Measurements from ENCODE around the gene NCAPD2.
A peak's percentile ranks its signal among the peaks of the same experiment; 100 is the strongest.
"Not testable (repeated sequence)": the region's sequence is repeated elsewhere in the genome, so short reads cannot be mapped to it uniquely, and the experiment has no call there.

NCAPD2 gene

DNA sequence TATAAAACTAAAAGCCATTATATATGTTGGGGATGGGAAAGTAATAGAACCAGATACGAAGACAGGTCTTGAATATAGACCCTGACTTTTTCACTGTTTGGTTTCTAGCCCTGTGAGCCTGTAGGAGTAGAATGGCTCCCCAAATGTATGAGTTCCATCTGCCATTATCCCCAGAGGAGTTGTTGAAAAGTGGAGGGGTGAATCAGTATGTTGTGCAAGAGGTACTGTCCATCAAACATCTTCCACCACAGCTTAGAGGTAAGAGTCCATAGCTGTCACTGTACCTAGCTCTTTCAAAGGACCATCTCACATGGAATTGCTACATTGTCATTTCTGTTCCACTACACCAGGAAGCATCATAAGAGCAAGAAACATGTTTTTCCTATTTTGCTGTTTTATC is 1.1 kb downstream of the NCAPD2 start:
- DNase-seq: no peak

DNA sequence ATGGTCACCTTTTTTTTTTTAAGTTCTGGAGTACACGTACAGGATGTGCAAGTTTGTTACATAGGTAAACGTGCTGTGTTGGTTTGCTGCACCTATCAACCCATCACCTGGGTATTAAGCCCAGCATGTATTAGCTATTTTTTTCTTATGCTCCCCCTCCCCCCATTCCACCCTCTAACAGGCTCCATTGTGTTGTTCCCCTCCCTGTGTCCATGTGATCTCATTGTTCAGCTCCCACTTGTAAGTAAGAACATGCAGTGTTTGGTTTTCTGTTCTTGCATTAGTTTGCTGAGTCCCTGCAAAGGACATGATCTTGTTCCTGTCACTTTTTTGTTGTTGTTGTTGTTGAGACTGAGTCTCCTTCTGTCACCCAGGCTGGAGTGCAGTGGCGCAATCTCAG is 3.4 kb downstream of the NCAPD2 start:
- DNase-seq: not testable (repeated sequence)

DNA sequence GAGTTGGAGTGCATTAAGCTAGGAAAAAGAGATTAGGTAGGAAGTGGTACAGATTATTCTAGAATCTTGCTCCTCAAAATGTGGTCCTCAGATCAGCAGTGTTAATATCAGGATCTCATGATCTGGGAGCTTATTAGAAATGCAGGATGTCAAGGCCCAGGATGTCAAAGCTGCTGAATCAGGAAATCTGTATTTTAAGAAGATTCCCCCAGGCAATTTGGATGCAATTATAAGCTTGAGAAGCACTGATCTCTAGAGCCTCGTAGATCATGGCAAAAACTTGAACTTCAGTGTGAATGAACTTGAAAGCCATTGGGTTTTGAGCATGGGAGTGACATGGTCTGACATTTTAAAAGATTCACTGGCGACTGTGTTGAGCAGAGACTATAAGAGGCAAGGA is 6.6 kb downstream of the NCAPD2 start:
- DNase-seq: no peak

DNA sequence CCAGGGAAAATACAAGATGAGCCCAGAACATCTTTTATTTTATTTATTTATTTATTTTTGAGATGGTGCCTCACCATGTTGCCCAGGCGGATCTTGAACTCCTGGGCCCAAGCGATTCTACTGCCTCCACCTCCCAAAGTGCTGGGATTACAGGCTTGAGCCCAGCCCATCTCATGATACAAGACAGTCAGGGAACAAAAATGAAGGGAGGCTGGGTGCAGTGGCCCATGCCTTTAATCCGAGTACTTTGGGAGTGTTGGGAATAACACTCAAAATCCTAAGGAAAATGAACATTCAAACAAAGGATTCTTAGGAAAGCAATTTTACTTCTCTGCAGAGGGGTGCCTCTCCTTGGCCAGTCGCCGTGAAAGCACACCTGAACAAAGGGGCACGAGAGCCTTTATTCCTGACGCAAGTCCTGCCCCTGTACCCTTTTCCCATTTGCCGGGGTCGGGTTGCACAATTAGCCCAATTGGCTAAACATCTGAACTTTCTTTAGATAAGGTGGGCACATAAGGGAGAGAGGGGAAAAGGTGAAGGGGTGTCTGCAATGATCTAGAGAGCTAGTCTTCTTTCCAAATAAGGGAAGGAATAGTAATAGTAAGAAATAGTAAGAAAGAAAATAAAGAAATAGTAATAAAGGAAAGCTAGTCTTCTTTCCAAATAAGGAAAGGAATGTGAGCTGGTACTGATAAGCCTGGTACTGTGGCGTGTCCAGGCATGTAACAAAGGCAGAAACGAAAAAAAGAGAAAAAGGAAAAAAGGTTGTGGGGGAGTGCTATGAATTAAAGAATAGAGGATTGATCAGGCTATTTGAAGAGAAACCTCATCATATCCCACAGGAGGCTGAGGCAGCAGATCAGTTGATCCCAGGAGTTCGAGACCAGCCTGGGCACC is 13.4 kb downstream of the NCAPD2 start:
- DNase-seq: no peak

DNA sequence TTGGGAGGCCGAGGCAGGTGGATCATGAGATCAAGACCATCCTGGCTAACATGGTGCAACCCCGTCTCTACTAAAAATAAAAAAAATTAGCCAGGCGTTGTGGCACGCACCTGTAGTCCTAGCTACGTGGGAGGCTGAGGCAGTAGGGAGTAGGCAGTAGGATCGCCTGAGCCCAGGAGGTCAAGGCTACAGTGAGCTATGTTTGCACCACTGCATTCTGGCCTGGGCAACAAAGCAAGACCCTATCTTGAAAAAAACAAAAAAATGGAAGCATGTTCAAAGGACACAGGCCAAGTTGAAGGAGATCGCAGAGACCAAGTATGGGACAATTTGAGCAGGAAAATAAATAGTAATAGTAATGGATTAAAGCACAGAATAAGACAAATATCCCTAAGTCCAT is 14.2 kb downstream of the NCAPD2 start:
- DNase-seq: no peak

DNA sequence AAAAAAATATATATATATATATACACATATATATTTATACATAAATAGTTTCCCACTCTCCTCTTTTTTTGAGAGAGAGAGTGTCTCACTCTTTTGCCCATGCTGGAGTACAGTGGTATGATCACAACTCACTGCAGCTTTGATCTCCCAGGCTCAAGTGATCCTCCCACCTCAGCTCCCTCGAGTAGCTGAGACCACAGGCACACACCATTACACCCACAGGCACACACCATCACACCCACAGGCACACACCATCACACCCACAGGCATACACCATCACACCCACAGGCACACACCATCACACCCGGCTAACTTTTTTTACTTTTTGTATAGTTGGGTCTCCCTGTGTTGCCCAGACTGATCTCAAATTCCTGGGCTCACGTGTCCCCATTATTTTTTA is 26.3 kb downstream of the NCAPD2 start:
- no peak for DNase-seq

DNA sequence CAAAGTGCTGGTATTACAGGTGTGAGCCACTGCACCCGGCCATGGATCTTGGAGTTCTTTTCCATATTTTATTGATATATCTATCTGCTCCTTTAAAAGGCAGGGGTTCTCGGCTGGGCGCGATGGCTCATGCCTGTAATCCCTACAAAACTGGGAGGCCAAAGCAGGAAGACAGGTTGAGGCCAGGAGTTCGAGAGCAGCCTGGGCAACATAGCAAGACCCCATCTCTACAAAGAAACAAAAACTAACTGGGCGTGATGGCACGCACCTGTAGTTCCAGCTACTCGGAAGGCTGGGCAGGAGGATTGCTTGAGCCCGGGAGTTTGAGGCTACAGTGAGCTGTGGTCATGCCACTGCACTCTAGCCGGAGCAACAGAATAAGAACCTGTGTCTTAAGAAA is 28.3 kb downstream of the NCAPD2 start:
- no peak for DNase-seq

DNA sequence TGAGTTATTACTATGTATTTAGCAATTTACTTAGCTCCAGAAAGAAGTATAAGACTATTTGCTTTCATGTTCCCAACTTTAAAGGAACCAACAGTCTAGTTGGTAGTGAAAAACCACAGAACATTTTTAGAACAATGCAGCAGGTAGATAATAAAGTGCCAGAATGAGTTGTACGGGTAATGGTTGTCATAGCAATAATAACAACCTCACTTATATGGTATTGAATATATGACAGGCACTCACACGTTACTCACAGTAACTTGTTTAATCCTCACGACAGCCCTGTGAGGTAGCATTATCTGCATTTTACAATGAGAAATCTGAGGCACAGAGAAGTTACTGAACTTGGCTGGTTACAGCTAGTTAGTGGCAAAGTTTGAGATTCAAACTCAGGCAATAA is 29.8 kb downstream of the NCAPD2 start:
- DNase-seq: no peak

DNA sequence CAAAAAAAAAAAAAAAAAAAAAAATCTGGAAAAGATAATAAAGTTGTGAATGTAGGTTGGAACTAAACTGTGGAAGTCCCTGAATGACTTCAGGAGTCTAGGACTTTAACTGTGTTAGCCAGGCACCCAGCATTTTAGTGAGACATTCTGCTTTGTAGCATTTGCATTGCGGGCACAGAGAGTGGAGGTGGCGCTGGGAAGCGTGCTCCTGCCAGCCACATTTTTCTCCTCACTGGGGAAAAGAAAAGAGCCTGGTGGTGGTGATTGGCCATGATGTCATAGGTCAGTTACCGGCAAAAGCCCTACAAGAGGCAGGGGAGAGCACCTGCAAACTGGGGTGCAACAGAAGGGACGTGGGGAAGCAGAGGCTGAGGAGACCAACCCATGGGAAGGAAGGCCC is 30.7 kb downstream of the NCAPD2 start:
- no peak for DNase-seq

DNA sequence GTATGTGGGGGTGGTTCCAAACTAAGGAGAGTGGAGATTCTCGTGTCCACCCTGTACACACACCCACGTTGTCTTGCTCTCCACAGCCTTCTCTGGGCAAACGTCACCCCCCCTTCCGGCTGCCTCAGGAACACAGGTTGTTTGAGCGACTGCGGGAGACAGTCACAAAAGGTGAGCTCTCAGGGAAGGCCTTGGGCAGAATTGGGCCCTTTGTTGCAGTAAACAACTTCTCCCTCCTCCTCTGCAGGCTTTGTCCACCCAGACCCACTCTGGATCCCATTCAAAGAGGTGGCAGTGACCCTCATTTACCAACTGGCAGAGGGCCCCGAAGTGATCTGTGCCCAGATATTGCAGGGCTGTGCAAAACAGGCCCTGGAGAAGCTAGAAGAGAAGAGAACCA is 32.3 kb downstream of the NCAPD2 start:
- no peak for DNase-seq

DNA sequence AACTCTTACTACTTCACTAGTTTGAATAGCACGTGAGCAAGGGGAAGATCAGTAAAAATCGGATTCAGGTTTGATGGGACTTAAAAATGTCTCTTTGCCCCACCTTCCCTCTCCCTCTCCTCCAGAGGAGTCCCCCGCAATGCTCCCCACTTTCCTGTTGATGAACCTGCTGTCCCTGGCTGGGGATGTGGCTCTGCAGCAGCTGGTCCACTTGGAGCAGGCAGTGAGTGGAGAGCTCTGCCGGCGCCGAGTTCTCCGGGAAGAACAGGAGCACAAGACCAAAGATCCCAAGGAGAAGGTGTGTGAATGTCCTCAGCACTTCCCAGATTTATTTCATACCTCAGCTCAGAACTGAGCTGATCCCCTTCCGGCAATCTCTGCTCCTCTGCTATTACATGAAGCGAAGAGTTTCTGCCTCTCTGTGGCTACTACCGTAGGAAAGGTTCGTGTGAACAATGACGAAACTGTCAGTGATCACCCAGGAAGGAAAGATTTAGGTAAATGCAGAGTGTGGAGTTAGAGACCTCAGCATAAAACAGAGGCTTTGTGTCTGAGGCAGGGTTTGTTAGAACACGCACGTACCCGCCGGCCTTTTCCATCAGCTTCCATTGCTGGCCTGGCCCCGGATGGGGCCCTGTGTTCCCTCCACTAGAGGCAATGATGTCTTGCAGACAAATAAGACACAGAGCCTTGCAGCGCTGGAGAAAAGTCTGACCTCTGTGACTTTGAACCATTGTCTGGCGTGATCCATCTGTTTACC is 33.0 kb downstream of the NCAPD2 start:
- no peak for DNase-seq

DNA sequence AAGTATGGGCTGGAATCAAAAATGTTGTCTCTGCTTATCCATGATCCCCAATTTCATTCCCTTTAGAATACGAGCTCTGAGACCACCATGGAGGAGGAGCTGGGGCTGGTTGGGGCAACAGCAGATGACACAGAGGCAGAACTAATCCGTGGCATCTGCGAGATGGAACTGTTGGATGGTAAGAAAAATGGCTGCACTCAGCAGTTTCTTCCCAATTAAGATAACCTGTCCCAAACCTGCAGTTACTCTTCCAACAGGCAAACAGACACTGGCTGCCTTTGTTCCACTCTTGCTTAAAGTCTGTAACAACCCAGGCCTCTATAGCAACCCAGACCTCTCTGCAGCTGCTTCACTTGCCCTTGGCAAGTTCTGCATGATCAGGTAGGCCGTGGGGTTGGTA is 33.8 kb downstream of the NCAPD2 start:
- DNase-seq: no peak

DNA sequence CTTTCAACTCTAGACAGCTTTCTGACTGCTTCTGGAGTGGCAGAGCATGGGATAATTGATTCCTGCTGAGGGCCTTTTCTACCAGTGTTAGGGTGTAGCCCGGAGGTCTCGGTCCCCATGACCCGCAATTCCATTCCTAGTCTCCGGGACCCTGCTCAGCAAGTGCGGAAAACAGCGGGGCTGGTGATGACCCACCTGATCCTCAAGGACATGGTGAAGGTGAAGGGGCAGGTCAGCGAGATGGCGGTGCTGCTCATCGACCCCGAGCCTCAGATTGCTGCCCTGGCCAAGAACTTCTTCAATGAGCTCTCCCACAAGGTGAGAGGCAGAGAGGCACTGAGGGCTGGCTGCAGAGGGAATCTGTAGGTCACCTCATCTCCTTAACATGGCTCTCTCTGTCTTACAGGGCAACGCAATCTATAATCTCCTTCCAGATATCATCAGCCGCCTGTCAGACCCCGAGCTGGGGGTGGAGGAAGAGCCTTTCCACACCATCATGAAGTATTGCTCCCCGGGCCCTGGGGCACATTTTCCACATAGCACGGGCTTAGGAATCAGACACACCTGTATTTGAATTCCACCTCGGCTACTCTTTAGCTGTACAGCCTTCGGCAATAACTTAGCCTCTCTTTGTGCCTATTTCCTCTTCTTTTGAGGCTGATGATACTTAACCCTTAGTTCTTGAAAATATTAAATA is 34.8 kb downstream of the NCAPD2 start:
- DNase-seq: no peak

DNA sequence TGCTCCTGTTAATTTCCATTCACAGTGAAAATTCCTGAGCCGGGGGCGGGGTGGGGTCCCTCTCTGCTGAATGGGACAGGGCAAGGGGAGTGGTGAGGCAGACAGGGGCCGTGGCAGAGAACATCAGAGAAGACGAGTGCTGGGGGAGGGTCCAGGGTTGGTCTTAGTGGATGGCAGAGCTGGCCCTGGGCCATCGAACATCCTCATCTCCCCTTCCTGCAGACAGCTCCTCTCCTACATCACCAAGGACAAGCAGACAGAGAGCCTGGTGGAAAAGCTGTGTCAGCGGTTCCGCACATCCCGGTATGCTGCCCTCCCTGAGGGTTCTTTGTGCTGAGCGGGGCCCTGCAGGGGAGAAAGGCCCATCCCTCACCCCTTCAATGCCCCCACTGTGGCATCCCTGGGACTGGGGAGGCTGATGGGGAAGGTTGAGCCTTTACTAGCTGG is 35.4 kb downstream of the NCAPD2 start:
- peak; percentile 37 for DNase-seq

DNA sequence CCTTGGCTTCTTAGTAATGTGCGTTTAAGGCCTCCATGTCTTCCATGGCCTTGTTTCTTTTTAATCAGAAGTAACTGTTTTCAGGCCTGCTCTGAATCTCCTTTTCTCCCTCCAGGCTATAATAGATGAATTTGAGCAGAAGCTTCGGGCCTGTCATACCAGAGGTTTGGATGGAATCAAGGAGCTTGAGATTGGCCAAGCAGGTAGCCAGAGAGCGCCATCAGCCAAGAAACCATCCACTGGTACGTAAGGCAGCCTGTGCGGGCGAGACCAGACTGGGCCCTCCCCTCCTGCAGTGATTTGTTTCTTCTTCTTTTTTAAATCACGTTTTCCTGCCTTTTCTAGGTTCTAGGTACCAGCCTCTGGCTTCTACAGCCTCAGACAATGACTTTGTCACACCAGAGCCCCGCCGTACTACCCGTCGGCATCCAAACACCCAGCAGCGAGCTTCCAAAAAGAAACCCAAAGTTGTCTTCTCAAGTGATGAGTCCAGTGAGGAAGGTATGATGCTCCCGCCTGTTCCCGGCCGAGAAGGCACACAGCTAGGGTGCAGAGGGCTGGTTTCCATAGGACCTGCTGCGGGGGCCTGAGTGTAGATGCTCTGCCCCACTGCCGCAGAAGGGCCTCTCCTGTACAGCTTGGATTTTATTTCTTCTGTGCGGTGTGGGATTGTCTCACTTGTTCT is 36.8 kb downstream of the NCAPD2 start:
- DNase-seq: no peak

DNA sequence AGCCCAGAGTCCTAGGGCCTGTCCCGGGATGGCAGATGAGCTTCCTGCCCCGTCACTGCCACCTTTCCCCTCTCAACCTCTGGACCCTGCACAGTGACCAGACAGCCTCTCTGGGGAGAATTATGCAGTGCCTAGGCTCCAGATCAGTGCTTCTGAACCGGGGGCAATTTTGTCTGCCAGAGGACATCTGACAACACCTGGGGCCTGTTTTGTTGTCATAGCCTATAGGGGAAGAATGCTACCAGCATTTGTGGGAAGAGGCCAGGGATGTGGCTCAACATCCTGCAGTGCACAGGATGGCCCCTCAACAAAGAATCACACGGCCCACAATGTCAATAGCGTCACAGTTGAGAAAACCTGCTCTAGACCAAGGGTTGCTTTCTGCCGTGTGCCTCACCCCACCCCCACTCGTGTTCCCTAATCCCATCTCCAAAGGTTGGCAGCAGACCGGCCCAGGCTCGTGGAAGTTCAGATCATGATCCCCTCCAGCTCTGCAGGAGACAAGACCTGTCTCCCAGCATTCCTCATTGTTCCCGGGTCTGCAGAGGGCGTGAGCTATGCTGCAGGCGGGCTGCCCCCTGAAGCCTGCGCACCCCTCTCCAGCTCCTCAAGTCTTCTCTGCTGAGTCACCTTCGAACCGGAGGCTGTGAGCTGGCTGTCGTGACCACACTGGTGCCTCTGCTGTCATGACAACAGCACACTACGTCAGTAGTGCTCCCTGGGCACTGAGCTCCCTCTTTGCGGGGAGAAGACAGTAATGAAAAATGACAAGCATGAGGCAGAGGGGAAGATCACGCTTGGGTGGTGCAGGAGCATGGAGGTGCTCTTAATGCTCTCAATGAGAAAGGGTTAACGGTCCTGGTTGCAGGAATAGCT is 38.4 kb downstream of the NCAPD2 start:
- peak; percentile 93 for DNase-seq

DNA sequence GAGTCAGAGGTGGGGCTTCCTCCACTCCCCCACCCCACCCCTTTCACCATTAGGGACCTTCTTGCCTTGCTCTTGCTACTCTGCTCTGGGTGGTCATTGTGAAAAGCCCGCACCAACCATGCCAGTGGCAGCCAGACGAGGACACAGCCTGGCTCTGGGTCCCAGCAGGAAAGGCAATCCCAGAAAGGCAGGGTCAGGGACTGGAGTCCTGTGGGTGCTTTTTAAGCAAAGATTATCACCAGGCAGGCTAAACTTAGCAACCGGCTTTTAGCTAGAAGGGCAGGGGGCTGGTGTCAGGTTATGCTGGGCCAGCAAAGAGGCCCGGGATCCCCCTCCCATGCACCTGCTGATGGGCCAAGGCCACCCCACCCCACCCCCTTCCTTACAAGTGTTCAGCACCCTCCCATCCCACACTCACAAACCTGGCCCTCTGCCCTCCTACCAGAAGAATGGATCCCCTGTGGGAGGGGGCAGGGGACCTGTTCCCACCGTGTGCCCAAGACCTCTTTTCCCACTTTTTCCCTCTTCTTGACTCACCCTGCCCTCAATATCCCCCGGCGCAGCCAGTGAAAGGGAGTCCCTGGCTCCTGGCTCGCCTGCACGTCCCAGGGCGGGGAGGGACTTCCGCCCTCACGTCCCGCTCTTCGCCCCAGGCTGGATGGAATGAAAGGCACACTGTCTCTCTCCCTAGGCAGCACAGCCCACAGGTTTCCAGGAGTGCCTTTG is 39.2 kb downstream of the NCAPD2 start:
- DNase-seq: no peak

DNA sequence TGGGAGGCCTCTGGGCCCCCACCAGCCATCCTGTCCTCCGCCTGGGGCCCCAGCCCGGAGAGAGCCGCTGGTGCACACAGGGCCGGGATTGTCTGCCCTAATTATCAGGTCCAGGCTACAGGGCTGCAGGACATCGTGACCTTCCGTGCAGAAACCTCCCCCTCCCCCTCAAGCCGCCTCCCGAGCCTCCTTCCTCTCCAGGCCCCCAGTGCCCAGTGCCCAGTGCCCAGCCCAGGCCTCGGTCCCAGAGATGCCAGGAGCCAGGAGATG is 39.7 kb downstream of the NCAPD2 start:
- peak; percentile 94 for DNase-seq

DNA sequence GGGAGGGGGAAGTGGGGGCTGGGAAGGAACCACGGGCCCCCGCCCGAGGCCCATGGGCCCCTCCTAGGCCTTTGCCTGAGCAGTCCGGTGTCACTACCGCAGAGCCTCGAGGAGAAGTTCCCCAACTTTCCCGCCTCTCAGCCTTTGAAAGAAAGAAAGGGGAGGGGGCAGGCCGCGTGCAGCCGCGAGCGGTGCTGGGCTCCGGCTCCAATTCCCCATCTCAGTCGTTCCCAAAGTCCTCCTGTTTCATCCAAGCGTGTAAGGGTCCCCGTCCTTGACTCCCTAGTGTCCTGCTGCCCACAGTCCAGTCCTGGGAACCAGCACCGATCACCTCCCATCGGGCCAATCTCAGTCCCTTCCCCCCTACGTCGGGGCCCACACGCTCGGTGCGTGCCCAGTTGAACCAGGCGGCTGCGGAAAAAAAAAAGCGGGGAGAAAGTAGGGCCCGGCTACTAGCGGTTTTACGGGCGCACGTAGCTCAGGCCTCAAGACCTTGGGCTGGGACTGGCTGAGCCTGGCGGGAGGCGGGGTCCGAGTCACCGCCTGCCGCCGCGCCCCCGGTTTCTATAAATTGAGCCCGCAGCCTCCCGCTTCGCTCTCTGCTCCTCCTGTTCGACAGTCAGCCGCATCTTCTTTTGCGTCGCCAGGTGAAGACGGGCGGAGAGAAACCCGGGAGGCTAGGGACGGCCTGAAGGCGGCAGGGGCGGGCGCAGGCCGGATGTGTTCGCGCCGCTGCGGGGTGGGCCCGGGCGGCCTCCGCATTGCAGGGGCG is 40.2 kb downstream of the NCAPD2 start, which contains the start of gene GAPDH:
GAPDH (plus strand) TSS at position 595 of the 772 bp plus-strand sequence. CDS start 316 bp downstream, outside the sequence.
- peak; percentile 99 for DNase-seq

DNA sequence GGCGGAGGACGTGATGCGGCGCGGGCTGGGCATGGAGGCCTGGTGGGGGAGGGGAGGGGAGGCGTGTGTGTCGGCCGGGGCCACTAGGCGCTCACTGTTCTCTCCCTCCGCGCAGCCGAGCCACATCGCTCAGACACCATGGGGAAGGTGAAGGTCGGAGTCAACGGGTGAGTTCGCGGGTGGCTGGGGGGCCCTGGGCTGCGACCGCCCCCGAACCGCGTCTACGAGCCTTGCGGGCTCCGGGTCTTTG is 40.7 kb downstream of the NCAPD2 start:
- DNase-seq: no peak
